Measurements from ENCODE around the gene RGS16.

RGS16 gene

GRCh38 chr1:182629080-182629479 is 24.9 kb upstream of the RGS16 start:
- no peak for DNase-seq

- DNase-seq, result no peak
Observed at GRCh38 chr1:182628657-182629056, 24.5 kb upstream of the RGS16 start.

GRCh38 chr1:182627622-182628021 is 23.4 kb upstream of the RGS16 start:
- DNase-seq, result no peak

- no peak for DNase-seq
Observed at GRCh38 chr1:182626527-182626926, 22.3 kb upstream of the RGS16 start.

- DNase-seq, result peak; percentile 13
Observed at GRCh38 chr1:182625719-182626504, 21.7 kb upstream of the RGS16 start.

- no peak for DNase-seq
Observed at GRCh38 chr1:182625024-182625423, 20.8 kb upstream of the RGS16 start.

GRCh38 chr1:182624577-182624976 is 20.4 kb upstream of the RGS16 start:
- no peak for DNase-seq

GRCh38 chr1:182622901-182623528 is 18.8 kb upstream of the RGS16 start:
- DNase-seq, result no peak

- no peak for DNase-seq
Observed at GRCh38 chr1:182621906-182622305, 17.7 kb upstream of the RGS16 start.

GRCh38 chr1:182620924-182621585 is 16.9 kb upstream of the RGS16 start:
- no peak for DNase-seq

GRCh38 chr1:182617734-182618351 is 13.7 kb upstream of the RGS16 start:
- no peak for DNase-seq

- DNase-seq, result peak; percentile 26
Observed at GRCh38 chr1:182617014-182617429, 12.8 kb upstream of the RGS16 start.

GRCh38 chr1:182616130-182617013 is 12.2 kb upstream of the RGS16 start:
- DNase-seq, result peak; percentile 88

GRCh38 chr1:182615468-182616129 is 11.4 kb upstream of the RGS16 start:
- DNase-seq, result peak; percentile 95

- DNase-seq, result peak; percentile 58
Observed at GRCh38 chr1:182614796-182615454, 10.7 kb upstream of the RGS16 start.

- DNase-seq, result peak; percentile 97
Observed at GRCh38 chr1:182611787-182612186, 7.6 kb upstream of the RGS16 start.

GRCh38 chr1:182611326-182611725 is 7.1 kb upstream of the RGS16 start:
- DNase-seq, result peak; percentile 65

- DNase-seq, result peak; percentile 85
Observed at GRCh38 chr1:182610606-182611194, 6.5 kb upstream of the RGS16 start.

GRCh38 chr1:182608845-182609610 is 4.8 kb upstream of the RGS16 start:
- DNase-seq, result no peak

GRCh38 chr1:182608236-182608635 is 4.0 kb upstream of the RGS16 start:
- DNase-seq, result no peak
